Vagina (tissue), 2 donors: Measurements from ENCODE around the gene ARF3.

Source experiments
- CTCF ChIP-seq, 3 experiments: fragments of 450-650 bp in 2 of 3; fragments of 200-600 bp in 1 of 3; sonication (generic) in 1 of 3; IDR thresholded peaks; one replicate each; pipeline ENCODE4 v1.5.1; 2017 to 2019; ENCODE audit warnings: antibody characterized with exemption in 3 of 3, mild to moderate bottlenecking in 2 of 3, moderate library complexity in 2 of 3
- POLR2AphosphoS5 ChIP-seq, 2 donors: sonication (generic); formaldehyde crosslinking; IDR thresholded peaks; one replicate each; pipeline ENCODE4 v1.9.0; 2017; ENCODE audit warnings: antibody characterized with exemption in 2 of 2, mild to moderate bottlenecking in 2 of 2, low read depth in 1 of 2; ENCODE audit not compliant: insufficient read depth in 1 of 2

DNA sequence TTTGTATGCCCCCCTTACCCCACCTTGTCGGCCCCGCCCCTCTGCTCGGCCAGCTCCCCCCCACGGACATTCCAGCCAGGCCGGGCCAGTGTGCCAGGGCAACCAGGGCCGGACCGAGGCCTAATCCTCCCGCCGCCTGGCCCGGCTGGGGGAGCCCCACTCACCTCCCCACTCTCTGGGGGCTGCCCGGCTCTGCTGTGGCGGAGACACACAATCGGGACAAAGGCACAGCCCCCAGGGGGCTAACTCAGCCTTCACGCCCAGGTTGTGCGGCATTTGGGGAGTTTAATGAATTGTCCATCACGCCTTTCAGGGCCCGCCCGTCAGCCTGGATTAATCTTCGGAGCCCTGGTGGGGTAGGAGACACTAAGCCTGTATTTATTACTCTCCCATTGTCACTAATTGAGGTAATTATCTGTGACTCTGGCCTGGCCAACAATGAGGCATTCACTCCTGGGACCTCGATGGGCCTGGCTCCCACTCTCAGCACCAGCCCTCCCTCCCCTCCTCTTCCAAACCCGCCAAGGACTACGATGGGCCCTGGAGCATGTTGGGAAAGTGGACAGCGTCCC, 29.5 kb upstream of the ARF3 start:
- TF ChIP-seq CTCF (IDR thresholded peaks at IDR 0.05) (no peak), POLR2AphosphoS5 (IDR thresholded peaks at IDR 0.05; ENCODE audit: insufficient read depth in 1 of 2, low read depth in 1 of 2) (no peak)
